Measurements from ENCODE around the gene SLC1A6. TPM values are rescaled to one million over a fixed set of nuclear protein-coding genes. Genes with fewer than 3 reads are reported as not detected.

The SLC1A6 gene
- total and polyA plus RNA-seq, 2 donors from 2014 or later, result not detected

- H3K4me1 ChIP-seq (ENCODE audit: control insufficient read depth in 2 of 3, insufficient read depth in 2 of 3, low read depth in 1 of 3, low read length in 3 of 3), result no peaks in the 10 kb centered on the region
- no peaks in the 10 kb centered on the region for H3K36me3 ChIP-seq (ENCODE audit: control insufficient read depth in 2 of 3, insufficient read depth in 3 of 3, low read length in 3 of 3)
- no peak overlapping the region for H3K9ac ChIP-seq (ENCODE audit: low read length in 3 of 3)
- H3K4me3 ChIP-seq (ENCODE audit: low read length in 3 of 3), result no peak overlapping the region
- H3K27ac ChIP-seq (ENCODE audit: low read depth in 2 of 2, low read length in 2 of 2), result no peak overlapping the region
- peaks cover 0 to 35% (median 14%) of the 10 kb centered on the region in 3 donors for H3K9me3 ChIP-seq (ENCODE audit: control insufficient read depth in 2 of 3, insufficient read depth in 1 of 3, low read length in 3 of 3)
- intact Hi-C loops (cut with DNase I), result no loop called here
- no peaks in the 10 kb centered on the region for H3K27me3 ChIP-seq (ENCODE audit: control insufficient read depth, insufficient read depth, low read length)
- DNase-seq, result no peak
- FAIRE-seq, result no peak
- TF ChIP-seq CTCF (IDR thresholded peaks at IDR 0.05; ENCODE audit: borderline replicate concordance, extremely low read depth, insufficient read depth), result no peak
These were observed 22.2 kb downstream of the SLC1A6 start for GRCh38 chr19:14957464-14957863.

GRCh38 chr19:14954071-14954655 lies 25.5 kb downstream of the SLC1A6 start:
- DNase-seq (peak in 1 of 5 donors; percentile 61), FAIRE-seq (no peak)
- Histone ChIP-seq H3K36me3 (ENCODE audit: control insufficient read depth in 2 of 3, insufficient read depth in 3 of 3, low read length in 3 of 3) (no peaks in the 10 kb centered on the region), H3K9ac (ENCODE audit: low read length in 3 of 3) (no peak overlapping the region), H3K27me3 (ENCODE audit: control insufficient read depth, insufficient read depth, low read length) (no peaks in the 10 kb centered on the region), H3K4me1 (ENCODE audit: control insufficient read depth in 2 of 3, insufficient read depth in 2 of 3, low read depth in 1 of 3, low read length in 3 of 3) (no peaks in the 10 kb centered on the region), H3K4me3 (ENCODE audit: low read length in 3 of 3) (no peak overlapping the region), H3K27ac (ENCODE audit: low read depth in 2 of 2, low read length in 2 of 2) (no peak overlapping the region), H3K9me3 (ENCODE audit: control insufficient read depth in 2 of 3, insufficient read depth in 1 of 3, low read length in 3 of 3) (peaks cover 0 to 11% (median 9%) of the 10 kb centered on the region in 3 donors)
- intact Hi-C loops (cut with DNase I), result no loop called here
- no peak for TF ChIP-seq CTCF (IDR thresholded peaks at IDR 0.05; ENCODE audit: borderline replicate concordance, extremely low read depth, insufficient read depth)

GRCh38 chr19:14952767-14953166 lies 26.9 kb downstream of the SLC1A6 start:
- Histone ChIP-seq H3K36me3 (ENCODE audit: control insufficient read depth in 2 of 3, insufficient read depth in 3 of 3, low read length in 3 of 3) (no peaks in the 10 kb centered on the region), H3K27me3 (ENCODE audit: control insufficient read depth, insufficient read depth, low read length) (no peaks in the 10 kb centered on the region), H3K9ac (ENCODE audit: low read length in 3 of 3) (no peak overlapping the region), H3K4me3 (ENCODE audit: low read length in 3 of 3) (no peak overlapping the region), H3K4me1 (ENCODE audit: control insufficient read depth in 2 of 3, insufficient read depth in 2 of 3, low read depth in 1 of 3, low read length in 3 of 3) (no peaks in the 10 kb centered on the region), H3K9me3 (ENCODE audit: control insufficient read depth in 2 of 3, insufficient read depth in 1 of 3, low read length in 3 of 3) (peaks cover 0 to 7% (median 7%) of the 10 kb centered on the region in 3 donors), H3K27ac (ENCODE audit: low read depth in 2 of 2, low read length in 2 of 2) (no peak overlapping the region)
- DNase-seq (no peak), FAIRE-seq (no peak)
- intact Hi-C loops (cut with DNase I), result no loop called here
- no peak for TF ChIP-seq CTCF (IDR thresholded peaks at IDR 0.05; ENCODE audit: borderline replicate concordance, extremely low read depth, insufficient read depth)

GRCh38 chr19:14950421-14950820 lies 29.2 kb downstream of the SLC1A6 start:
- FAIRE-seq, result no peak
- Histone ChIP-seq H3K27me3 (ENCODE audit: control insufficient read depth, insufficient read depth, low read length) (no peaks in the 10 kb centered on the region), H3K4me1 (ENCODE audit: control insufficient read depth in 2 of 3, insufficient read depth in 2 of 3, low read depth in 1 of 3, low read length in 3 of 3) (no peaks in the 10 kb centered on the region), H3K9me3 (ENCODE audit: control insufficient read depth in 2 of 3, insufficient read depth in 1 of 3, low read length in 3 of 3) (no peaks in the 10 kb centered on the region), H3K36me3 (ENCODE audit: control insufficient read depth in 2 of 3, insufficient read depth in 3 of 3, low read length in 3 of 3) (no peaks in the 10 kb centered on the region), H3K9ac (ENCODE audit: low read length in 3 of 3) (no peak overlapping the region), H3K4me3 (ENCODE audit: low read length in 3 of 3) (no peak overlapping the region), H3K27ac (ENCODE audit: low read depth in 2 of 2, low read length in 2 of 2) (no peak overlapping the region)
- intact Hi-C loops (cut with DNase I), result no loop called here
- TF ChIP-seq CTCF (IDR thresholded peaks at IDR 0.05; ENCODE audit: borderline replicate concordance, extremely low read depth, insufficient read depth), result no peak
- DNase-seq, result no peak
